Measurements from ENCODE around the gene ZNF821.

- TF ChIP-seq POLR2A (IDR thresholded peaks at IDR 0.05): no peak
- TF ChIP-seq CTCF (IDR thresholded peaks at IDR 0.05): no peak
Observed at GRCh38 chr16:71826533-71827017, 57.4 kb downstream of the ZNF821 start.

All from right lobe of liver (tissue), 4 donors.